ENCODE data around the gene YPEL5.

GRCh38 chr2:30110773-30111172, 36.0 kb upstream of the YPEL5 start:
- TF ChIP-seq CTCF (conservative IDR thresholded peaks at IDR 0.05; ENCODE audit: low read length) = no peak
- TF ChIP-seq EZH2phosphoT487 (IDR thresholded peaks at IDR 0.05; ENCODE audit: borderline replicate concordance) = no peak

Measured in Loucy (cell line).